ENCODE measurements around the gene CCR1.

GRCh38 chr3:46205286-46205960, 2.7 kb downstream of the CCR1 start:
- TF ChIP-seq CTCF (IDR thresholded peaks at IDR 0.05) = no peak
- no peak for TF ChIP-seq POLR2A (IDR thresholded peaks at IDR 0.05)

Data from adrenal gland (tissue), 5 donors.